CD4-positive, alpha-beta T cell treated with Interleukin-1 beta for 1 hour (primary cell): Measurements from ENCODE around the gene SPI1.

Source experiments
- DNase-seq, 2 donors: peaks; one replicate each; pipeline ENCODE4 v3.0.0-alpha.2; 2020 to 2022

The SPI1 gene

GRCh38 chr11:47378010-47378835 lies at the start of gene SPI1:
TSS of gene SPI1 (minus strand) at chr11:47378547. CDS start at chr11:47378353, 194 bp downstream.
- peak in 1 of 2 donors; percentile 84 for DNase-seq

- DNase-seq = peak; percentile 96 to 98
Measured at GRCh38 chr11:47426062-47426956, 48.0 kb upstream of the SPI1 start, which contains the start of gene PSMC3. TSS of gene PSMC3 (minus strand) at chr11:47426439. CDS start at chr11:47426279, 160 bp downstream.

- no peak for DNase-seq
Measured at GRCh38 chr11:47425611-47426010, 47.3 kb upstream of the SPI1 start.

DNA sequence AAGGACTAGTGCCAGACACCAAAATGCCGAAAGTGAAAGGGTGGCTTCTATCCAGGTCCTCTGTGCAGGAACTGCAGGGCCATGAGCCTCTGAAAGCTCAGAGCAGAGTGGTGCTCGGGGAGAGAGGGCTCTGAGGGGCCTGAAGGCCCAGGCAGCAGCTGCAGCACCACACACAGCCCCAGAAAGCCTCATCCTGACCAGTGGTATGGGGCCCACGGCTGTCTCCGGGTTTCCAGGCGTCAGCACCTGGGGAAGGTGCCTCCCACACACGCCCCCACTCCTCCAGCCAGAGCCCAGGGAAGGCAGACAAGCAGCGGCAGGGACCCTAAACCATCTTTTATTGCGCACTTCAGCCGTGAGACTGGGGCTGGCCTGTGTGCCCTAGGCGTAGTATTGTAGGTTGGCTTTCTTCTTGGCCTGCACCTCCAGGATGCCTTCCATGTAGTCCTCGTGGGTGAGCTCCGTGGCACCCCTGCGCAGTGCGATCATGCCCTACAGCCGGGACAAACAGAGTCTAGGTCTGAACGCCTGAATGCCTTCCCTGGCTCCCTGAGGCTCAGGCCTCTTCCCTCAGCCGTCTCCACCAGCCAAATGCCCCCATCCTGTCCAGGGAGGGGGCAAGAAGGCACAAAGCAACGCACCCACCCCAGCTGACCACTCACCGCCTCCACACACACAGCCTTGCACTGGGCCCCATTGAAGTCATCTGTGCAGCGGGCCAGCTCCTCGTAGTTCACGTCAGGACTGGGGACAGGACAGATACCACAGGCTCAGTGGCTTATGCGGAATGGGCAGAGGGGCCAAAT lies 40.3 kb upstream of the SPI1 start:
- no peak for DNase-seq

- no peak for DNase-seq
Measured at GRCh38 chr11:47417712-47418111, 39.4 kb upstream of the SPI1 start.

- no peak for DNase-seq
Measured at GRCh38 chr11:47415949-47416472, 37.7 kb upstream of the SPI1 start.

- no peak for DNase-seq
Measured at GRCh38 chr11:47415091-47415854, 36.9 kb upstream of the SPI1 start.

- no peak for DNase-seq
Measured at GRCh38 chr11:47414685-47415070, 36.3 kb upstream of the SPI1 start.

DNA sequence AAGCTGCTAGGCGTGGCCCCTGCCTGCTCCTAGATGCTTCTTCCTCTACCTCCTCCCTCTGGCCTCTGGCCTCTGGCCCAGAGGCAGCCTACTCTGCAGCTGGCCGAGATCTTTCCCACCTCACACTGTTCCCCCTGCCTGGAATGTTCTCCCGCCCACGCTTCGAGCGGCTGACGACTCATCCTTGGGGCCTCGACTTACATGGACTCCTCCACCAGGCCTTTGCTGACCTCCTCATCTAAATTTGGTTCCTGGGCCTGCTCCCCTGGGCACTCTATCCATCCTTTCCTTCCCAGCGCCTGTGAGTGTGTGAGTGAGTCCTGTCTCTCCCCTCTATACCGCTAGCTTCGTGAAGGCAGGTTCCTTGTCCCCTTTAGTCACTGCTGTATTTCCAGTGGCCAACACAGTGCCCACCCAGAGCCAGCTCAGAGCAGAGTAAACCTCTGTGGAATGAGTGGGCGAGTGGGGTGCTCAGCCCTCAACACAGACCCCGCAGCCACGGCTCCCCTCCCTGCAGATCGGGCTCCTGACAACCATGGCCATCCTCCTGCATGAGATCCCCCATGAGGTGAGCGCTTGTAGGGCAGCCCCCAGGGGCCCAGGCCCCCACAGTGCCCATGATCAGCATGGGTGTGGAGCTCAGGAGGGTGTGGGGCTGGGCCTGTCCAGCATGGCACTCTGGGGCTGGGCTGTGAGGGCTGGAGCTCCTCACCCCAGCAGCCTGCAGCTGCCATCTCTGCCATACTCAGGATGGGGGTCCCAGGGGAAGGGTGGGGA lies 35.7 kb upstream of the SPI1 start:
- no peak for DNase-seq

GRCh38 chr11:47413351-47413750 lies 35.0 kb upstream of the SPI1 start:
- no peak for DNase-seq

- DNase-seq = peak; percentile 61
Measured at GRCh38 chr11:47411884-47412746, 33.8 kb upstream of the SPI1 start.

GRCh38 chr11:47410370-47411264 lies 32.3 kb upstream of the SPI1 start:
- no peak for DNase-seq

- DNase-seq = no peak
Measured at GRCh38 chr11:47409440-47410369, 31.4 kb upstream of the SPI1 start.

GRCh38 chr11:47408598-47409439 lies 30.5 kb upstream of the SPI1 start:
- no peak for DNase-seq

DNA sequence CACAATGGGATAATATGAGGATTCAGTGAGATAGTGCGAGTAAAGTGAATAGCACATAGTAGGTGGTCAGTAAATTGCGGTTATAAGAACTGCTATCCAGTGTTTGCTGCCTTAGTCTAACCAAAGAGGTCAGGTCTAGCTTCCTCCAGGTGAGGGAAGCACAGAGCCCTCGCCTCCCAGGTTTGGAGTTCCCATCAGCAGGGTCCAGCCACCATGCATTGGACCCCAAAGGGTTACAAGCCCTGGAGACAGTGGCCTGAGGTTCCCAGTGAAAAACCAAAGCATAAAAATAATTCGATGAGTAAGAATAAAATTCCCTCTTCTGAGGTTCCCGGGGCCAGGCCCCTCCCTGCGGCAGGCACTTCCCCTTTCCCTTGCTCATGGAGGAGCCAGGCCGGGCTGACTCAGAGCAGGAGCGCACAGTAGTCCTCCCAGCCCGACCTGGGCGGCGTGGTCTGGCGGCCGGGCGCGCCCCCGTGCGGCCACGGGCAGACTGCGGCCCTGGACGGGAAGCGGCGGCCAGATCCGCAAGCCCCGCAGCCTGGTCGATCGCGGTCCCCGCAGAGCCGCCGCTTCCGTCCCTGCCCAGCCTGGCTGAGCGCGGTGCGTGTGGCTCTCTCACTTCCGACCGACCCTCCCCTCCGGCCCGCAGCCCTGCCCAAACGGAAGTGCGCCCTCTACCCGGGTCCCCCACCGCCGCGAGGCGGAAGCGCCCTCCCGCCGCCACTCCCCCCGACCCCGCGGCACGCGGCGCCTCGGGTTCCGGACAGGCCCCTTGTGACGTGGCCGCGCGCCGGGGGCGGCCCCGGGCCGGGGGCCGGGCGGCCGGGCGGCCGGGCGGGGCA lies 29.6 kb upstream of the SPI1 start, which contains the start of gene SLC39A13:
TSS of gene SLC39A13 (plus strand) at position 845 of the 845 bp plus-strand sequence. CDS start 1,505 bp downstream, outside the sequence.
- DNase-seq = peak; percentile 94
